ENCODE results near the gene SLC49A4.

The SLC49A4 gene

DNA sequence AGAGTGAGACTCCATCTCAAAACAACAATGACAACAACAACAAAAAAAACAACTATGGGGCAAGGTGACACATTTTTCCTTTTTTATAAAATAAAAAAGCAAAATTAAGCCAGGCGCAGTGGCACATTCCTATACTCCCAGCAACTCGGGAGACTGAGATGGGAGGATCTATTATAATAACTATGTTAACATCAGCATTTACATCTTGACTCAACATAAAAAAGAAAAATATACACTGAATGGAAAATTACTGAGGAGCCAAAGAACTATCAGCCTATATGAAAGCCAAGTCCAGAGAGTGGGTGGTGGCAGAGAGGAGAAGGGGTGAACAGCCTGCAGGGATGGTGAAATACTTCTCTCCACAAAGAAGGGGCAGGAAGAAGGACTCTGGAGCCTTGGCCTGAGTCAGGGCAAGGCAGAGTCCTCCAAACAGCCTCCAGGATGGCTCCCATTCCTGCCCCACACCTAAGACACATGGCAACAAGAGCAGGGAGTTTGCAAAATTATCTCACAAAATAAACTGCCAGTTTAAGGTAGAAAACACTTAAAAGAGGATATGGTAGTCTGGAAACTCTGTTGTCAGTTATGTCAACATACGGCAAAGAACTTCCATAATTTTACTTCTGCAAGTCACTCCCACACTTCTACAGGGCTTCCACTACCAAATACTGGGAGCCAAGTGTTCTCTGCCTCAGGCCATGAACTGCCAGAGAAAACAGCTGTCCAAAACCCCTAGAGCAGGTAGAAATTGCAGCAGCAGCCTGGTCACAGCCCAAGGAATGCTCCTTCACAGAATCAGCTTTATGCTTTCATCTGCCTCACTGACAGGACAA lies 27.1 kb upstream of the SLC49A4 start:
- Histone ChIP-seq H3K9ac (ENCODE audit: low read depth in 1 of 2, low read length in 2 of 2) (no peak overlapping the region), H3K27ac (ENCODE audit: low read depth, low read length) (no peak overlapping the region), H3K27me3 (ENCODE audit: control insufficient read depth in 1 of 2, insufficient read depth in 2 of 2, low read length in 2 of 2) (no peaks in the 10 kb centered on the region), H3K4me3 (ENCODE audit: low read depth in 1 of 2, low read length in 2 of 2) (no peak overlapping the region), H3K36me3 (ENCODE audit: control insufficient read depth in 1 of 2, insufficient read depth in 2 of 2, low read length in 2 of 2) (no peaks in the 10 kb centered on the region), H3K9me3 (ENCODE audit: control insufficient read depth in 1 of 2, low read length in 2 of 2) (no peaks in the 10 kb centered on the region), H3K4me1 (ENCODE audit: control insufficient read depth in 1 of 2, insufficient read depth in 2 of 2, low read length in 2 of 2) (no peaks in the 10 kb centered on the region)

- no peak overlapping the region for H3K9ac ChIP-seq (ENCODE audit: low read depth in 1 of 2, low read length in 2 of 2)
- H3K36me3 ChIP-seq (ENCODE audit: control insufficient read depth in 1 of 2, insufficient read depth in 2 of 2, low read length in 2 of 2) = peaks cover 0 to 2% of the 10 kb centered on the region in 2 donors
- H3K9me3 ChIP-seq (ENCODE audit: control insufficient read depth in 1 of 2, low read length in 2 of 2) = no peaks in the 10 kb centered on the region
- no peak overlapping the region for H3K4me3 ChIP-seq (ENCODE audit: low read depth in 1 of 2, low read length in 2 of 2)
- H3K4me1 ChIP-seq (ENCODE audit: control insufficient read depth in 1 of 2, insufficient read depth in 2 of 2, low read length in 2 of 2) = peaks cover 0 to 7% of the 10 kb centered on the region in 2 donors
- H3K27ac ChIP-seq (ENCODE audit: low read depth, low read length) = no peak overlapping the region
- no peaks in the 10 kb centered on the region for H3K27me3 ChIP-seq (ENCODE audit: control insufficient read depth in 1 of 2, insufficient read depth in 2 of 2, low read length in 2 of 2)
These were observed 24.2 kb upstream of the SLC49A4 start for GRCh38 chr3:122770521-122771202.

DNA sequence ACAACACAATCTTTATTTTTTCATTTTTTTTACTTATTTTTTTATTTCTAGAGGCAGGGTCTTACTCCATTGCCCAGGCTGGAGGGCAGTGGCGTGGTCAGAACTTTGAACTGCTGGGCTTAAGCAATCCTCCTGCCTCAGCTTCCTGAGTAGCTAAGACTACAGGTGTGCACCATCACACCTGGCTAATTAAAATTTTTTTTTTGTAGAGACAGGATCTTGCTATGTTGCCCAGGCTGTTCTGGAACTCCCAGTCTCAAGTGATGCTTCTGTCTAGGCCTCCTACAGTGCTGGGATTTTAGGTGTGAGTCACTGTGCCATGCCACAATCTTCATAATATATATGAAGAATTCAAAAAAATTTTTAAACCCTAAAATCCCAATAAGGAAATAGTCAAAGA lies 22.0 kb upstream of the SLC49A4 start:
- Histone ChIP-seq H3K9ac (ENCODE audit: low read depth in 1 of 2, low read length in 2 of 2) (no peak overlapping the region), H3K27ac (ENCODE audit: low read depth, low read length) (no peak overlapping the region), H3K9me3 (ENCODE audit: control insufficient read depth in 1 of 2, low read length in 2 of 2) (no peaks in the 10 kb centered on the region)

GRCh38 chr3:122773944-122774509 lies 20.8 kb upstream of the SLC49A4 start:
- no peak overlapping the region for H3K9ac ChIP-seq (ENCODE audit: low read depth in 1 of 2, low read length in 2 of 2)
- H3K9me3 ChIP-seq (ENCODE audit: control insufficient read depth in 1 of 2, low read length in 2 of 2) = no peaks in the 10 kb centered on the region
- H3K4me1 ChIP-seq (ENCODE audit: control insufficient read depth in 1 of 2, insufficient read depth in 2 of 2, low read length in 2 of 2) = peaks cover 0 to 7% of the 10 kb centered on the region in 2 donors
- no peak overlapping the region for H3K4me3 ChIP-seq (ENCODE audit: low read depth in 1 of 2, low read length in 2 of 2)
- no peaks in the 10 kb centered on the region for H3K27me3 ChIP-seq (ENCODE audit: control insufficient read depth in 1 of 2, insufficient read depth in 2 of 2, low read length in 2 of 2)
- no peak overlapping the region for H3K27ac ChIP-seq (ENCODE audit: low read depth, low read length)
- peaks cover 0 to 3% of the 10 kb centered on the region in 2 donors for H3K36me3 ChIP-seq (ENCODE audit: control insufficient read depth in 1 of 2, insufficient read depth in 2 of 2, low read length in 2 of 2)

More for the DNA sequence above, 22.0 kb upstream of the SLC49A4 start:
- Histone ChIP-seq H3K4me1 (ENCODE audit: control insufficient read depth in 1 of 2, insufficient read depth in 2 of 2, low read length in 2 of 2) (peaks cover 0 to 7% of the 10 kb centered on the region in 2 donors), H3K36me3 (ENCODE audit: control insufficient read depth in 1 of 2, insufficient read depth in 2 of 2, low read length in 2 of 2) (peaks cover 0 to 3% of the 10 kb centered on the region in 2 donors), H3K4me3 (ENCODE audit: low read depth in 1 of 2, low read length in 2 of 2) (no peak overlapping the region), H3K27me3 (ENCODE audit: control insufficient read depth in 1 of 2, insufficient read depth in 2 of 2, low read length in 2 of 2) (no peaks in the 10 kb centered on the region)

GRCh38 chr3:122774564-122774963 lies 20.3 kb upstream of the SLC49A4 start:
- Histone ChIP-seq H3K36me3 (ENCODE audit: control insufficient read depth in 1 of 2, insufficient read depth in 2 of 2, low read length in 2 of 2) (peaks cover 0 to 3% of the 10 kb centered on the region in 2 donors), H3K27ac (ENCODE audit: low read depth, low read length) (no peak overlapping the region), H3K4me3 (ENCODE audit: low read depth in 1 of 2, low read length in 2 of 2) (no peak overlapping the region)

GRCh38 chr3:122776675-122777468 lies 18.0 kb upstream of the SLC49A4 start:
- Histone ChIP-seq H3K27me3 (ENCODE audit: control insufficient read depth in 1 of 2, insufficient read depth in 2 of 2, low read length in 2 of 2) (no peaks in the 10 kb centered on the region), H3K9me3 (ENCODE audit: control insufficient read depth in 1 of 2, low read length in 2 of 2) (no peaks in the 10 kb centered on the region), H3K9ac (ENCODE audit: low read depth in 1 of 2, low read length in 2 of 2) (no peak overlapping the region), H3K27ac (ENCODE audit: low read depth, low read length) (no peak overlapping the region), H3K36me3 (ENCODE audit: control insufficient read depth in 1 of 2, insufficient read depth in 2 of 2, low read length in 2 of 2) (peaks cover 0 to 3% of the 10 kb centered on the region in 2 donors), H3K4me1 (ENCODE audit: control insufficient read depth in 1 of 2, insufficient read depth in 2 of 2, low read length in 2 of 2) (peaks cover 0 to 7% of the 10 kb centered on the region in 2 donors), H3K4me3 (ENCODE audit: low read depth in 1 of 2, low read length in 2 of 2) (no peak overlapping the region)

More at GRCh38 chr3:122774564-122774963, 20.3 kb upstream of the SLC49A4 start:
- Histone ChIP-seq H3K4me1 (ENCODE audit: control insufficient read depth in 1 of 2, insufficient read depth in 2 of 2, low read length in 2 of 2) (peaks cover 0 to 7% of the 10 kb centered on the region in 2 donors), H3K27me3 (ENCODE audit: control insufficient read depth in 1 of 2, insufficient read depth in 2 of 2, low read length in 2 of 2) (no peaks in the 10 kb centered on the region), H3K9ac (ENCODE audit: low read depth in 1 of 2, low read length in 2 of 2) (no peak overlapping the region), H3K9me3 (ENCODE audit: control insufficient read depth in 1 of 2, low read length in 2 of 2) (no peaks in the 10 kb centered on the region)

DNA sequence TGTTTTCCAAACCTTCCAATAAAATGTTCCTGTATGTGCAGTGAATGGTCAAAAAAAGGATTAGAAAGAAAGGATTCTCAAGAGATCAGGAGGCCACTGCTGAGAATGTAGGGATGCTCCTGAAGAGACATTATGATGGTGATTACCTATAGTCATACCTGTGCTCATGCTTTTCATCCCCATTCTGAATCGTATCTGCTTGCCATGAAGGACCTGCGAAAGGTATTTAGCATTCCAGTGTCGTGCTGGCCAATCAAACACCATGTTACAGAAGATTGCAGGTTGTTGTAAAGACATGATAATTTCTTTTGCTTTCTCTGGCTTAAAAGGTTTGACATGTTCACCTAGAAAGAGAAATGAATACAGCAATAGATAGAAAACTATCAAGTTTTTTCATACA lies 17.3 kb upstream of the SLC49A4 start:
- Histone ChIP-seq H3K27ac (ENCODE audit: low read depth, low read length) (no peak overlapping the region), H3K36me3 (ENCODE audit: control insufficient read depth in 1 of 2, insufficient read depth in 2 of 2, low read length in 2 of 2) (peaks cover 0 to 3% of the 10 kb centered on the region in 2 donors), H3K9ac (ENCODE audit: low read depth in 1 of 2, low read length in 2 of 2) (no peak overlapping the region), H3K9me3 (ENCODE audit: control insufficient read depth in 1 of 2, low read length in 2 of 2) (no peaks in the 10 kb centered on the region), H3K4me1 (ENCODE audit: control insufficient read depth in 1 of 2, insufficient read depth in 2 of 2, low read length in 2 of 2) (peaks cover 0 to 7% of the 10 kb centered on the region in 2 donors), H3K27me3 (ENCODE audit: control insufficient read depth in 1 of 2, insufficient read depth in 2 of 2, low read length in 2 of 2) (no peaks in the 10 kb centered on the region), H3K4me3 (ENCODE audit: low read depth in 1 of 2, low read length in 2 of 2) (no peak overlapping the region)

DNA sequence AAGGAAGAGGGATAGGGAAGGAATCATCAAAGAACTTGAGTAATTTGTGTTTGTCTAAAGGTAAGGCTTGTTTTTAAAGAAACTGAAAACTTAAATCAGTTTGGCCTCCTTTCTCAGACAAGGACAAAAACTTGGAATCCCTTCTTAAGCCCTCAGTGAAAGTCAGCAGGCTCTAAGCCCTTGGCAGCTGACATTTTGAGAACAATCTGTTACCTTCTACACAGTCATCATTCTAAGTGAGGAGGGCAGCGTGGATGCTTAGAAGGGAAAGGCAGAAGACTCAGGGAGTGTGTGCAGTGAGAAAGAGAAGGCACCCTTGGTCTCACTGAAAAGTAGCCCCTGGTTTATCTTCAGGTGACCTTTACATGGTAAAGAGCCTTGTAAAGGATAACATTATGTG lies 12.1 kb upstream of the SLC49A4 start:
- Histone ChIP-seq H3K27ac (ENCODE audit: low read depth, low read length) (no peak overlapping the region), H3K27me3 (ENCODE audit: control insufficient read depth in 1 of 2, insufficient read depth in 2 of 2, low read length in 2 of 2) (no peaks in the 10 kb centered on the region), H3K9ac (ENCODE audit: low read depth in 1 of 2, low read length in 2 of 2) (no peak overlapping the region), H3K36me3 (ENCODE audit: control insufficient read depth in 1 of 2, insufficient read depth in 2 of 2, low read length in 2 of 2) (no peaks in the 10 kb centered on the region), H3K9me3 (ENCODE audit: control insufficient read depth in 1 of 2, low read length in 2 of 2) (no peaks in the 10 kb centered on the region), H3K4me1 (ENCODE audit: control insufficient read depth in 1 of 2, insufficient read depth in 2 of 2, low read length in 2 of 2) (no peaks in the 10 kb centered on the region), H3K4me3 (ENCODE audit: low read depth in 1 of 2, low read length in 2 of 2) (no peak overlapping the region)

DNA sequence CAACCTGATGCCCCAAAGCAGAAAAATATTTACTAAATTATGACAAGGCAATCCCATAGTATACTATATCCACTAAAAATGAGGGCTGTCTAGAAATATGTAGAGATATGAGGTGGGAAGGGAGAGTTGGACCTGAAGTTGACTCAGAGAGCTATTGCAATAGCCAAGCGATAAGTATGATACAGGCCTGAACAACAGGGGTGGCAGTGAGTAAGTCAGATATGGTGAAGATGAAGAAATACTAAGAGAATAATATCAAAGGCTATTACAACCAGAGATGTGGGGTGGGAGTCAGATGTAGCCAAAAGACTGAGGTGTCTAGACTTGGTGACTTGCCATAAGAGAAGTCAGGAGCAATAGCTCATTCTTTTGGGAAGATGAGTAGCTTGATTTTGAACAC lies 10.4 kb upstream of the SLC49A4 start:
- Histone ChIP-seq H3K27me3 (ENCODE audit: control insufficient read depth in 1 of 2, insufficient read depth in 2 of 2, low read length in 2 of 2) (no peaks in the 10 kb centered on the region), H3K4me1 (ENCODE audit: control insufficient read depth in 1 of 2, insufficient read depth in 2 of 2, low read length in 2 of 2) (no peaks in the 10 kb centered on the region), H3K9ac (ENCODE audit: low read depth in 1 of 2, low read length in 2 of 2) (no peak overlapping the region), H3K36me3 (ENCODE audit: control insufficient read depth in 1 of 2, insufficient read depth in 2 of 2, low read length in 2 of 2) (no peaks in the 10 kb centered on the region), H3K27ac (ENCODE audit: low read depth, low read length) (no peak overlapping the region), H3K4me3 (ENCODE audit: low read depth in 1 of 2, low read length in 2 of 2) (no peak overlapping the region), H3K9me3 (ENCODE audit: control insufficient read depth in 1 of 2, low read length in 2 of 2) (no peaks in the 10 kb centered on the region)
